NCI-H226 (cell line): Measurements from ENCODE around the gene GRK4.

ENCODE experiments used
- DNase-seq: peaks from one replicate; pipeline ENCODE4 v3.0.0-alpha.2; 2015

GRK4 gene

DNA sequence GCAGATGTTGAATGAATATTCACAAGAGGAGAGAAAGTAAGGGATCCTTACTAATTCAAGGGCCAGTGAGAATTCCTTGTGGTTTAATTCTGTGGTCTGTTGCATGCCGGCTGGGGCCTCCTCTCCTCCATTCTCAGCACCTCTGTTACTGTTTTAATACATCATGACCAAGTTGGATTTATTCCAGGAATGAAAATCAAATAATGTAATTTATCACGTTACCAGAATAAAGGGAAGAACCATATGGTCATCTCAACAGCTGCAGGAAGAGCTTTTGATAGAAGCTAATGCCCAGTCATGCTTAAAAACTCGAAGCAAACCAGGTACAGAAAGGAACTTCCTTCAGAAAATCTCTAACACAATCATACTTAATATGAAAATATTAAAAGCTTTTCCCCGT lies 54.1 kb downstream of the GRK4 start:
- DNase-seq, result no peak

DNA sequence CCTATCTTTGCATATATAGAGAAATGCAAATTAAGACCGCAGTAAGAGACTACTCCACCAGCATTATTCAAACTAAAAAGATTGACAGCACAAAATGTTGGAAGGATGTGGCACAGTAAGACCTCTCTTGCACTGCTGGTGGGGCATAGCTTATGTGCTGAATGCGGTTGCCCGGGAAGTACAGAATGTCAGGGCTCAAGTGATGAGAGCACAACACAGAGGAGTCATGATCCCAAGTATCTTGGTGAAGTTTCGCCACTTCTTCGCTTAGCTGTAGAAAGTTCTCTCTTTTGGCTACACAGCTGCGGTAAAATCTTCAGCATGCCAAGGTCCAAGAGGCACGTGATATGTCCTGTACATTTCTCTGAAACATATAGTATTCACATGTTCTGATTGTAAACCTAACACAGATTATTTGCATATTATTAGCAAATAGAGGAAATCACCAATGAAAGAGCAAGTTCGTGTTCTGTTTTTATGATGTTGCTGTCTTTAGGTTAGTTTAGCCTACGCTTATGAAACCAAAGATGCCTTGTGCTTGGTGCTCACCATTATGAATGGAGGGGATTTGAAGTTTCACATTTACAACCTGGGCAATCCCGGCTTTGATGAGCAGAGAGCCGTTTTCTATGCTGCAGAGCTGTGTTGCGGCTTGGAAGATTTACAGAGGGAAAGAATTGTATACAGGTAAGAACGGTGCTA lies 55.9 kb downstream of the GRK4 start:
- DNase-seq, result no peak

DNA sequence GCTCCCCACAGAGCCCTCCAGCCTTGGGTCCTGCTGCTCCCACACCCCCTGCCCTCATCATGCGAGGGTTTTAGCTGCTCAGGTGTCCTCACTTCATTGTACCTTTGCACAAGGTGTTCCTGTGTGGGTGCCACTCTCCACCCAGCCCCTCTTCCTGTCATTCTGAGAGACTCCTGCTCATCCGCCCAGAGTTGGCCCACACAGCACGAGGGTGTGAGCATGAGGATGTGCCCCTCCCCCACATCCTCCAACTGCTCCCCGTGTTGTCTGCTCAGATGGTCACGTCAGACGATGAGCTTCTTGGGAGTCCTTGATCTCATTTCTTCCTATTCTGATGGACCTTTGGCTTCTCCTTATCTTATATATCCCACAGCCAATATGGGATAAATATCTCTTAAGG lies 57.8 kb downstream of the GRK4 start:
- no peak for DNase-seq

DNA sequence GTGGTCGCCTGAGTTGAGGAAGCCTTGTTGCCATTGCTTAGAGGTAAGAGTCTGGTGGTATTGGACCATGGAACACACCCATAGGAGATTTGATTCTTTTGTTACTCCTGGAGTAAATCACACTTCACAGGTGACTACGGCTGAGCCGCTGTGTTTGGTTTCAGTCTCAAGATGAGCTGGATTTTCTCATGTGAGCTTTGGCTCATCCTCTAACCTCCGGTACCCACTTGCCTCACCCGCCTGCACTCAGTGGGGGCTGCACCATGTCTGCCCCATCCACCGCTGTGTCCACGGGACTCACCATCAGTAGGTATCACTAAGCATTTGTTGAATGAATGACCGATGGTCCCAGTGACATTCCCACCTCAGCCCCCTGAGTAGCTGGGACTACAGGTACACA lies 58.3 kb downstream of the GRK4 start:
- DNase-seq, result no peak

DNA sequence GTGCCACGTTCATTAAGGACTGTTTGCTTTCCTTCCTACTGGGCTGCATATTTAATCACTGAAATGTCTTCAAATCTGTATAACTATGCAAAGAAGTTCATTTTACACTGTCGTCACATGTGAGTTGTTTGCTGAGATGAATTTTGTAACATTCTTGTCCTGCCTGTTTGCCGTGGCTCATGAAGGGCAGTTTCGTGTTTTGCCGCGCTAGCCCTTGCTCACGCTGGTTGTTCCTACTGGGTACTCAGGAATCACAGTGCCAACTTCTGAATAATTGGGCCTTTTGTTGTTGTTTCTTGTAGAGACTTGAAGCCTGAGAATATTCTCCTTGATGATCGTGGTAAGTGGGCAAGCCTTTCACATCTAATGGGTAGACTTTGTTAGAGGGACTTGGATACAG lies 58.7 kb downstream of the GRK4 start:
- DNase-seq, result no peak

DNA sequence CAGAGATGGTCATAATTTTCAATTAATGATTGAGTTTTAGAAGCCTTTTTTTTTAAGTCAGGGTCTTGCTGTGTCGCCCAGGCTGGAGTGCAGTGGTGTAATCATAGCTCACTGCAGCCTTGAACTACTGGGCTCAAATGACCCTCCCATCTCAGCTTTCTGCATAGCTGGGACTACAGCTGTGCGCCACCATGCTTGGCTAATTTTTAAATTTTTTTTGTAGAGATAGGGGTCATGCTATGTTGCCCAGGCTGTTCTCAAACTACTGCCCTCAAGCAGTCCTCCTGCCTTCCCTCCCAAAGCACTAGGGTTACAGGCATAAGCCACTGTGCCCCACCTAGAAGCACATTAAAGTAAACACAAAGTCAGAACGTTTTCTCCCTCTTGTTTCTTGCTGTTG lies 59.3 kb downstream of the GRK4 start:
- no peak for DNase-seq

DNA sequence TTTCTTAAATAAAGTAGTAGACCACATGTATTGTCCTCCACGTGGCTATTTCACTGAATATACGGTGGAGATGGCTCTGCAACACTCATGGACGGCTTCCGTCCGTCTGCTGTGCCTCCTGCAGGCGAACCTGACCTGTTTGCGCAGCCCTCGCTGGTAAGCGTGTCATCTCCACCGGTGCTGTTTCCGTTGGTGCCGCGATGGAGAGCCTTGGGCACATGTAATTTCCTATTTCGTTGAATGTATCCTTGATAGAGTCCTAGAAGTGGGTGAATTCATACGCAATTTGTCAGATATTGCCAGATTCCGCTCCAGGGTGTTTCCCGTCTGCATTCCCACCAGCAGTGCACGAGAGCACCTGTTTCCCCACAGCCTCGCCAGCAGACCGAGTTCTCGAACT lies 62.5 kb downstream of the GRK4 start:
- DNase-seq, result no peak

DNA sequence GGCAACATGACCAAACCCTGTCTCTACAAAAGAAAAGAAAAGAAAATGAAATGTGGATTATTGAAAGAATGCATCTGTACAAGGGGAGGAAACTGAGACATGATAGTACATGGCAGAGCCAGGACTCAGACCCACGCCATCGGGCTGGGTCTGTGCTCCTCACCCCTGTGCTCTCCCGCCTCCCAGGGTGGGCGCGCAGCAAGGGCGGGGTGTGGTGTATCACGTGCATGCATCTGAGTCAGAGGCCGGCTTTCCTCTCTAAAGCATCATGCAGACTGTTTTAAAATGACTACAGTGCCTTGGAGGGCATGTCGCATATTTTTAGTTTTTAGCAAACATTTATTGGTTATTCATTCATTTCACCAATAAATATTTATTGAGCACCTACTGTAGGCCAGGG lies 63.2 kb downstream of the GRK4 start:
- DNase-seq, result no peak

GRCh38 chr4:3029464-3029863 lies 66.1 kb downstream of the GRK4 start:
- DNase-seq, result no peak

- no peak for DNase-seq
Observed at GRCh38 chr4:3030566-3031356, 67.4 kb downstream of the GRK4 start.

- no peak for DNase-seq
Observed at GRCh38 chr4:3031357-3032082, 68.1 kb downstream of the GRK4 start.

DNA sequence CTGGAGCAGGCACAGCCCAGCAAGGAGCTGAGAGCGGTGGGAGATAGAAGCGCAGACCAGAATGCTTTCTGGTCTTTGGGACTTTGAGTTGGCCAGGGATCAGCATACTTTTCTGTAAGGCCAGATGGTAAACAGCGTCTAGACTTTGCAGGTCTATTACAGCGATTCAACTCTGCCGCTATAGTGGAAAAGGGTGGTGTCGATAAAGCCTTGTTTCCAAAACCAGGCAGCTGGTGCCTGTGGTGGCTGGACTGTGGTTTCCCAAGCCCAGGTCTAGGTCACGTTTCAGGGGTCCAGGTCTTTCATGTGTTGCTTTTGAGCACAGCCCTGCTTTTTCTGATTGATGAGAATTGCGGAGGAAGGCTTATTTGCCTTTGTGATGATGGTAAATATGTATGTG lies 70.9 kb downstream of the GRK4 start:
- no peak for DNase-seq

DNA sequence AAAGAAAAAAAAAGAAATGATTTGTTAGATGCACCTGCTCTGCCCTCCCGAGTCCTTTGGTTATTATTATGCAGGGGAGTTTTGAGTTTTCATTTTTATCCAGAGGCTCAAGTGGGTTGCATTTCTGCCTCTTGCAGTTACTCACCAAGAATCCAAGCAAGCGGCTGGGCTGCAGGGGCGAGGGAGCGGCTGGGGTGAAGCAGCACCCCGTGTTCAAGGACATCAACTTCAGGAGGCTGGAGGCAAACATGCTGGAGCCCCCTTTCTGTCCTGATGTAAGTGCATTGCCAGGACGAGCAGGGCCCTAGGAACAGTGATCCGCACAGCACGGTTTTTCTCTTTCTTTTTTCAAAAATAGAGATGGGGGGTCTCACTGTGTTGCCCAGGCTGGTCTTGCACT lies 71.9 kb downstream of the GRK4 start:
- DNase-seq, result no peak

- DNase-seq, result no peak
Observed at GRCh38 chr4:3035674-3036073, 72.3 kb downstream of the GRK4 start.

DNA sequence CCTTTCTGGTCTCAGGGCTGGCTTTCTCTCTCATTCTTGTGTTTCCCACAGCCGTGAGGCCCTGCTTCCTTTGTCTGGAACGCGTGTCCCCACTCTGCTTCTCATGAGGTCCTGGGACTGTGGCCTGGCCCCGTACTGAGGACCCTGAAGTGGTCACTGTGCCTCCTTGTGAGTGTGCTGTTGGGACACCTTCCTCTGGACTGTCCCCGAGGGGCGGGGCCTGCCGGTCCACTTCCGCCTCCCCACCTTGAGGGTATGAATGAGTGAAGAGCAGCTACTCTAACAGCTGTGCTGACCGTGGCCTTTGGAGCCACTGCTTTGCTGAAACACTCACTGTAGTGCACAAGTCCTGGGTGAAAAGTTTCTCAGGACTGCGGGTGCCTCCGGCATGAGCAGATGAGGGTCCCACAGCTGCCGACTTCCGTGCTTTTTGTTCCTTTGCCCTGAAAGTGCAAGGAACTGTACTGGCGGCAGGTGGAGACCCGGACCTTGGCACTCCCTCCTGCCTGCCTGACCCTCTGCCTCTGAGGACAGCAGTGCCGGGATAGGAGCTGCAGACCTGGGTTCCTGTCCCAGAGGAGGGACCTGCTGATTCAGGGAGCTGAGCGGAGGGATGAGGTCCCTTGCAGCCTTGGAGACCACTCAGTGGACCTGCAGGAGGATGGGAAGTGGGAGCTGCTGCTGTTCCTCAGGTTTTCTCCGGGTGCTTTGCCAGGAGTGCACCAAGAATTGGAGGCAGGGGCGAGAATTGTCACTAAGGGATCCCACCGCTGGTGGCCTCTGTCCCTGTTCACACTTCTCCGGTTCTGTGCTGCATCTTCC lies 73.0 kb downstream of the GRK4 start:
- no peak for DNase-seq

GRCh38 chr4:3037957-3038461 lies 74.6 kb downstream of the GRK4 start:
- DNase-seq, result no peak

DNA sequence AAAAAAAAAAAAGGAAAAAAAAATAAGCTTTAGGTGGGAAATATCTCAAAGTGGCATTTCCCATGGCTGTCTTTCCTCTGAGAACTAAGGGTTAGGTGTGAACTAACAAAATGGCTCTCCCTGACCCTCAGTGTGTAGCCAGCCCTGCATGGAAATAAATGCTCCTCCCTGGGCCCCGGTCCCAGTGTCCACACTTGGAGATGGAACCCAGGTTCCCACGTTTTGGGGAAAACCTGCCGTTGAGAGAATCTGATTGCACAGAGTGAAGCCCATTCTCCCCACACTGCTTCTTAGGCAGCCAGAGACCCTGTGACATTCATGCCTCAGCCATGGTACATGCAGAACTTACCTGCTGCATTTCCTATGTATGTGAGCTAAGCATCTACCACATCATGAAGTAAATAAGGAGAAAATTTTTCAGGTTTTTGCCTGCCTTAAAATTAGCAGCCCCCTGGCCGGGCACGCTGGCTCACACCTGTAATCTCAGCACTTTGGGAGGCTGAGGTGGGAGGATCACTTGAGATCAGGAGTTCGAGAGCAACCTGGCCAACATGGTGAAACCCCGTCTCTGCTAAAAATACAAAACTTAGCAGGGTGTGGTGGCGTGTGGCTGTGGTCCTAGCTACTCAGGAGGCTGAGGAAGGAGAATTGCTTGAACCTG lies 76.5 kb downstream of the GRK4 start:
- DNase-seq, result no peak

- DNase-seq, result no peak
Observed at GRCh38 chr4:3040452-3041191, 77.3 kb downstream of the GRK4 start.

GRCh38 chr4:3041192-3042142 lies 78.1 kb downstream of the GRK4 start:
- no peak for DNase-seq

- DNase-seq, result no peak
Observed at GRCh38 chr4:3042226-3042625, 78.9 kb downstream of the GRK4 start.
